ENCODE measurements around the gene BRSK2. TPM values are rescaled to one million over a fixed set of nuclear protein-coding genes. Genes with fewer than 3 reads are reported as not detected.

BRSK2 gene
- total RNA-seq, 1 donor from 2014 or later = 6.9 TPM

GRCh38 chr11:1494650-1495049 is 104.9 kb downstream of the BRSK2 start:
- Mint-ChIP-seq H3K27ac (ENCODE audit: unreplicated experiment) (no peak overlapping the region), H3K9me3 (ENCODE audit: low read depth) (peaks cover 10% of the 10 kb centered on the region), H3K27me3 (ENCODE audit: low read depth) (no peaks in the 10 kb centered on the region), H3K4me3 (ENCODE audit: unreplicated experiment) (no peak overlapping the region), H3K36me3 (ENCODE audit: low read depth) (peaks cover 1% of the 10 kb centered on the region), H3K4me1 (ENCODE audit: low read depth) (peaks cover 20% of the 10 kb centered on the region)
- no peak for DNase-seq (ENCODE audit: low spot score)
- TF ChIP-seq CTCF (IDR thresholded peaks at IDR 0.05) = no peak

DNA sequence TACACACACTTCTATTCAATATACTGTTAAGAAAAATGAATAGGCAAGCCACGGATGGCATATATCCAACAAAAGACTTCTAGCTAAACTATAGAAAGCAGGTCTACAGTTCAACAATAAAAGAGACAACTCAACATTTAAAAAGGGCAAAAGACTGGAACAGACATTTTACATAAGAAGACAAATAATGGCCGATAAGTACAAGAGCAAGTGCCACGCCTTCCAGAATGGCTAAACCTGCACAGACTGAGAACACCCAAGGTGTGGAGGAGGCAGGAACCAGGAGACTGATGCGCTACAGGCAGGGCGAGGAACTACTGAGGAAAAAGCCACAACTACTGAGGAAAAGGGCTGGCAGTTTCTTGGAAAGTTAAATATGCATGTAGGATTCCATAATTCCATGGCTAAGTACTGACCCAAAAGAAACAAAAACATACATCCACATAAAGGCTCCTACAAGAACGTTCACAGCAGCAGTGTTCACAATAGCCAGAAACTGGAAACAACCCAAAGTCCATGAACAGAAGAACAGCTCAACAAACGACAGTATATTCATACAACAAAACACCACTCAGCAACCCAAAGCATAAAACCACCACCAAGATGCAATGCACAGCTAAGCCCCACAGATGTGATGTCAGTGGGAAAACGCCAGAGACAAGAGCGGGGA is 106.5 kb downstream of the BRSK2 start:
- peaks cover 3% of the 10 kb centered on the region for H3K36me3 Mint-ChIP-seq (ENCODE audit: low read depth)
- no peak for DNase-seq (ENCODE audit: low spot score)
- H3K27ac Mint-ChIP-seq (ENCODE audit: unreplicated experiment) = no peak overlapping the region
- TF ChIP-seq CTCF (IDR thresholded peaks at IDR 0.05) = no peak
- H3K9me3 Mint-ChIP-seq (ENCODE audit: low read depth) = peaks cover 10% of the 10 kb centered on the region
- H3K4me1 Mint-ChIP-seq (ENCODE audit: low read depth) = peaks cover 20% of the 10 kb centered on the region
- no peak overlapping the region for H3K4me3 Mint-ChIP-seq (ENCODE audit: unreplicated experiment)
- H3K27me3 Mint-ChIP-seq (ENCODE audit: low read depth) = no peaks in the 10 kb centered on the region

GRCh38 chr11:1496761-1497095 is 107.0 kb downstream of the BRSK2 start:
- TF ChIP-seq CTCF (IDR thresholded peaks at IDR 0.05) = no peak
- Mint-ChIP-seq H3K27me3 (ENCODE audit: low read depth) (no peaks in the 10 kb centered on the region), H3K27ac (ENCODE audit: unreplicated experiment) (no peak overlapping the region), H3K9me3 (ENCODE audit: low read depth) (peaks cover 10% of the 10 kb centered on the region), H3K4me3 (ENCODE audit: unreplicated experiment) (no peak overlapping the region), H3K36me3 (ENCODE audit: low read depth) (peaks cover 3% of the 10 kb centered on the region), H3K4me1 (ENCODE audit: low read depth) (peaks cover 20% of the 10 kb centered on the region)
- DNase-seq (ENCODE audit: low spot score) = no peak

DNA sequence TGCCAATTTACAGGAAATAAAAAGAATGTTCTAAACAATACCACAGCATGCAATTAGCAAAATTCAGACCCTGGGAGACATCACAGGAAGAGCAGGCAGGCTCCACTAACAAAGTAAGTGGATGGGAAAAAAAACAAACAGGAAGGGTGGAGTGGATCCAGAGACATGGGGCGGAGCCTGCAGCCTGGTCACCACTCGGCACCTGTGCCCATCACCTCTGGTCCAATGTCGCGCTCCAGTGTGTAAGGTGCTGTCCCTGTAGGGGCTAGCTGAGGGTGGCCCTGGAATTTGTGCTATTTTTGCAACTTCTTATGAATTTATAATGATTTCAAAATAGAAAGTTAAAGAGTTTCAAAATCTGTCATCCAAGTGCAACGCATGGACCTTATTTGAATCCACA is 107.9 kb downstream of the BRSK2 start:
- Mint-ChIP-seq H3K4me1 (ENCODE audit: low read depth) (peaks cover 20% of the 10 kb centered on the region), H3K27ac (ENCODE audit: unreplicated experiment) (no peak overlapping the region), H3K9me3 (ENCODE audit: low read depth) (peaks cover 10% of the 10 kb centered on the region), H3K4me3 (ENCODE audit: unreplicated experiment) (no peak overlapping the region), H3K27me3 (ENCODE audit: low read depth) (no peaks in the 10 kb centered on the region), H3K36me3 (ENCODE audit: low read depth) (peaks cover 3% of the 10 kb centered on the region)
- DNase-seq (ENCODE audit: low spot score) = no peak
- TF ChIP-seq CTCF (IDR thresholded peaks at IDR 0.05) = no peak

- TF ChIP-seq CTCF (IDR thresholded peaks at IDR 0.05) = no peak
- Mint-ChIP-seq H3K27me3 (ENCODE audit: low read depth) (no peaks in the 10 kb centered on the region), H3K4me1 (ENCODE audit: low read depth) (peaks cover 24% of the 10 kb centered on the region), H3K27ac (ENCODE audit: unreplicated experiment) (no peak overlapping the region), H3K4me3 (ENCODE audit: unreplicated experiment) (no peak overlapping the region), H3K9me3 (ENCODE audit: low read depth) (peaks cover 10% of the 10 kb centered on the region), H3K36me3 (ENCODE audit: low read depth) (peaks cover 3% of the 10 kb centered on the region)
- peak; percentile 54 for DNase-seq (ENCODE audit: low spot score)
These were observed 108.5 kb downstream of the BRSK2 start for GRCh38 chr11:1498262-1498661.

All from chondrocyte (in vitro differentiated cells).